ENCODE results near the gene TMPRSS11D.

TMPRSS11D gene

GRCh38 chr4:67907650-67908049, 23.8 kb upstream of the TMPRSS11D start:
- H3K27ac Mint-ChIP-seq = no peak overlapping the region
- H3K9me3 Mint-ChIP-seq = no peaks in the 10 kb centered on the region
- H3K36me3 Mint-ChIP-seq (ENCODE audit: low read depth) = no peaks in the 10 kb centered on the region
- H3K4me1 Mint-ChIP-seq (ENCODE audit: low read depth) = no peaks in the 10 kb centered on the region
- H3K4me3 Mint-ChIP-seq = no peak overlapping the region
- peaks cover 22% of the 10 kb centered on the region for H3K27me3 Mint-ChIP-seq (ENCODE audit: low read depth)

DNA sequence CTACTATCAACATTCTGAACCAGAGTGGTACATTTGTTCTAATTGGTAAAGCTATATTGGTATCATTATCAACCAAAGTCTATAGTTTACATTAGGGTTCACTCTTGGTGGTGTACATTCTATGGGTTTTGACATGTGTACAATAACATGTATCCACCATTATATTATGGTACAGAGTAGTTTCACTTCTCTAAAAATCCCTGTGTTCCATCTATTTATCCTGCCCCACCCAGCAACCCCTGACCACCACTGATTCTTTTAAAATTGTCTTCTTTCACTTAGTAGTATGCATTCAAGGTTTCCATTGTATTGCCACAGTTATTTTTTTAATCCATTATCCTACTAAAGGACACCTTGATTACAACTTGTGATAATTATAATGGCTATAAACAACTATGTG, 15.3 kb upstream of the TMPRSS11D start:
- Mint-ChIP-seq H3K4me1 (ENCODE audit: low read depth) (no peaks in the 10 kb centered on the region), H3K27ac (no peak overlapping the region), H3K27me3 (ENCODE audit: low read depth) (peaks cover 2% of the 10 kb centered on the region), H3K4me3 (no peak overlapping the region), H3K9me3 (peaks cover 5% of the 10 kb centered on the region), H3K36me3 (ENCODE audit: low read depth) (no peaks in the 10 kb centered on the region)

GRCh38 chr4:67897686-67898085, 13.9 kb upstream of the TMPRSS11D start:
- Mint-ChIP-seq H3K9me3 (peaks cover 5% of the 10 kb centered on the region), H3K36me3 (ENCODE audit: low read depth) (no peaks in the 10 kb centered on the region), H3K27ac (no peak overlapping the region), H3K27me3 (ENCODE audit: low read depth) (no peaks in the 10 kb centered on the region), H3K4me1 (ENCODE audit: low read depth) (no peaks in the 10 kb centered on the region), H3K4me3 (no peak overlapping the region)

DNA sequence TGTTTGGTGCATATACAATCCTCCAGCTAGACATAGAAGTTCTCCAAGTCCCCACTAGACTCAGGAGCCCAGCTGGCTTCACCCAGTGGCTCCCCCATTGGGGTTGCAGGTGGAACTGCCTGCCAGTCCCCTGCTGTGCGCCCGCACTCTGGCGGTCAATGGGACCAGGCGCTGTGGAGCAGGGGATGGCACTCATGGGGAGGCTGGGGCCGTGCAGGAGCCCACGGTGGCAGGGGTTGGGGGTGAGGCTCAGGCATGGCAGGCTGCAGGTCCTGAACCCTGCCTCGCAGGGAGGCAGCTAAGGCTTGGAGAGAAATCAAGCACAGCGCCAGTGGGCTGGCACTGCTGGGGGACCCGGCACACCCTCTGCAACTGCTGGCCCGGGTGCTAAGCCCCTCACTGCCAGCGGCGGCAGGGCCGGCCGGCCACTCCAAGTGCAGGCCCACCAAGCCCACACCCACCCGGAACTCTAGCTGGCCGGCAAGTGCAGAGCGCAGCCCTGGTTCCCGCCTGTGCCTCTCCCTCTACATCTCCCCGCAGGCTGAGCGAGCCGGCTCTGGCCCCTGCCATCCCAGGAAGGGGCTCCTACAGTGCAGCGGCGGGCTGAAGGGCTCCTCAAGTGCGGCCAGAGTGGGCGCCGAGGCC, 12.7 kb upstream of the TMPRSS11D start:
- Mint-ChIP-seq H3K4me3 (no peak overlapping the region), H3K27ac (no peak overlapping the region), H3K9me3 (peaks cover 5% of the 10 kb centered on the region), H3K4me1 (ENCODE audit: low read depth) (no peaks in the 10 kb centered on the region), H3K27me3 (ENCODE audit: low read depth) (no peaks in the 10 kb centered on the region), H3K36me3 (ENCODE audit: low read depth) (no peaks in the 10 kb centered on the region)

- H3K27me3 Mint-ChIP-seq (ENCODE audit: low read depth) = no peaks in the 10 kb centered on the region
- H3K4me1 Mint-ChIP-seq (ENCODE audit: low read depth) = no peaks in the 10 kb centered on the region
- H3K4me3 Mint-ChIP-seq = no peak overlapping the region
- H3K9me3 Mint-ChIP-seq = peaks cover 5% of the 10 kb centered on the region
- H3K36me3 Mint-ChIP-seq (ENCODE audit: low read depth) = no peaks in the 10 kb centered on the region
- no peak overlapping the region for H3K27ac Mint-ChIP-seq
Measured at GRCh38 chr4:67894659-67895058, 10.9 kb upstream of the TMPRSS11D start.

- Mint-ChIP-seq H3K4me1 (ENCODE audit: low read depth) (no peaks in the 10 kb centered on the region), H3K27me3 (ENCODE audit: low read depth) (no peaks in the 10 kb centered on the region), H3K9me3 (peaks cover 5% of the 10 kb centered on the region), H3K36me3 (ENCODE audit: low read depth) (no peaks in the 10 kb centered on the region), H3K4me3 (no peak overlapping the region), H3K27ac (no peak overlapping the region)
Measured at GRCh38 chr4:67892905-67893304, 9.1 kb upstream of the TMPRSS11D start.

DNA sequence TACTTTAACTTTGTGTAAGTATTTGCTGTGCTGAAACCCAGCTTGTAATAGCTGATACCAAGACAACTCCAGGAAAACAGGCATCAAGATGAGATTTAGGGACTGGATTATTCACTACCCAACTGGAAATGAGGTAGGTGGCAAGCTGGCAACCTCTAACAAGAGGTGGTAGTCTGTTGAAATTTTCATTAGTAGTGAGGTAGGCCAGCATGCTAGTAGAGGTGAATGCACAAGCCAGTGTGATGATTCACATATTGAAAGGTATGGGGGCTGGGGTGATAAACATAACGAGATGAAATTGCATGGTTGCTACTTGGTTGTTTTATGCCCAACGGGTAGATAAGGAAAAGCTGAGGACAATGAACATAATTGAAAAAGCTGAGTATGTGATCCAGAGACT, 8.5 kb upstream of the TMPRSS11D start:
- Mint-ChIP-seq H3K27ac (no peak overlapping the region), H3K4me1 (ENCODE audit: low read depth) (no peaks in the 10 kb centered on the region)

DNA sequence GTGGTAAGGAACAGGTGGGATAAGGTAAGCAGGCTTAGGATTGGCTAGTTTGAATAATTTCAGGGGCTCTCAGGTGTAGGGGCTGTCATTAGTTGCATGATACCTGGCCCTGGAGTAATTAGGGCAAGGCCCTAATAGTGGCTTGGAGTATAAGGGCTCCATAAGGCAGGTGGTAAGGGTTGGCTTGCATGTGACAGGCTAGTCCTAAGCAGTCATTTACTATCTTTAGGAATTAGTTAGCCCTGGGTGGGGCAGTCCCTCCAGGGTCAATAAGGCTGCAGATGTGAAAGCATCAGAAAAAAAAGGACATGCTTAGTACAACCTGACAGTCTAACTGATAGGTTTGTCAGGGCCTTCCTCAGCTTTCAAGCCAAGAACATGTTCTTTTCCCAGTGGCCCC, 7.8 kb upstream of the TMPRSS11D start:
- Mint-ChIP-seq H3K9me3 (peaks cover 5% of the 10 kb centered on the region), H3K4me1 (ENCODE audit: low read depth) (no peaks in the 10 kb centered on the region), H3K36me3 (ENCODE audit: low read depth) (no peaks in the 10 kb centered on the region), H3K27ac (no peak overlapping the region), H3K27me3 (ENCODE audit: low read depth) (no peaks in the 10 kb centered on the region), H3K4me3 (no peak overlapping the region)

More for the DNA sequence above, 8.5 kb upstream of the TMPRSS11D start:
- Mint-ChIP-seq H3K27me3 (ENCODE audit: low read depth) (no peaks in the 10 kb centered on the region), H3K9me3 (peaks cover 5% of the 10 kb centered on the region), H3K36me3 (ENCODE audit: low read depth) (no peaks in the 10 kb centered on the region), H3K4me3 (no peak overlapping the region)

- Mint-ChIP-seq H3K36me3 (ENCODE audit: low read depth) (no peaks in the 10 kb centered on the region), H3K27me3 (ENCODE audit: low read depth) (peaks cover 3% of the 10 kb centered on the region), H3K4me1 (ENCODE audit: low read depth) (no peaks in the 10 kb centered on the region), H3K4me3 (no peak overlapping the region), H3K9me3 (no peaks in the 10 kb centered on the region), H3K27ac (no peak overlapping the region)
Measured at GRCh38 chr4:67886281-67886680, 2.5 kb upstream of the TMPRSS11D start.

DNA sequence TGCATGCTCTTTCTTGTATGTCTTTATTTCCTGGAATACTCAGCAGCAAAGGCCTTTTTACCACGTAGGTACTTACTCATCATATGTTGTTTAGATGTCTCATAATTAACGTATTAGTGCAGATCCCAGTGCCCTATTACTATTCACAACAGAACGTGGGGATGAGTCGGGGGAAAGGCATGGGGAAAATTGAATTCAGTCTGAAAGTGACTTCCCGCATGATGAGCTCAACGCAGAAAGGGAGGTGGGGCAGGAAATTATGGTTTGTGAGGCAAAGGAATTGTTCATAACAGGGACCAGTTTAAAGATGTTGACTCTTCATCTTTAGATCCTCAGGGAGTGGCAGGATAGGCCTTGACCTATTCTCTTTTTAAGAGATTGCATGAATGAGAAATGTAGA, 2.0 kb upstream of the TMPRSS11D start:
- H3K4me3 Mint-ChIP-seq = no peak overlapping the region
- H3K27me3 Mint-ChIP-seq (ENCODE audit: low read depth) = peaks cover 3% of the 10 kb centered on the region
- H3K4me1 Mint-ChIP-seq (ENCODE audit: low read depth) = no peaks in the 10 kb centered on the region
- no peaks in the 10 kb centered on the region for H3K36me3 Mint-ChIP-seq (ENCODE audit: low read depth)
- no peak overlapping the region for H3K27ac Mint-ChIP-seq
- H3K9me3 Mint-ChIP-seq = no peaks in the 10 kb centered on the region

DNA sequence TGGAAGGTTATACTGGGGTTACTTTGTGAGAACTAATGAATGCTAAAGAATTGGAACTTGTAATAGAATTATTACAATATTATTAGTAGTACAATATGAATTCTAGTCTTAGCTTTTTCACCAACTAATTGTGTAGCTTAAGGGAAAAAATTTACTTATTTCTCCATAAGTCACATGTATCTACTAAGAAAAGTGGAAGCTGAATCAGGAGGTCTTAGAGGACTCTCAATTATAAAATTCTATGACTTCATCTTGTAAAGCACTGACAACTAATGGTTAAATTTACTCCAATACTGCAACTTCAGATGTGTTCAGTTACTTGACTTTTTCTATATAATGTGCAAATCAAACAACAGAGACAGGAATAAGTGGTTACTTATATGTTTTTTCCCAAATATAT, 899 bp upstream of the TMPRSS11D start:
- H3K4me1 Mint-ChIP-seq (ENCODE audit: low read depth) = no peaks in the 10 kb centered on the region
- H3K9me3 Mint-ChIP-seq = no peaks in the 10 kb centered on the region
- no peak overlapping the region for H3K4me3 Mint-ChIP-seq
- no peak overlapping the region for H3K27ac Mint-ChIP-seq
- H3K27me3 Mint-ChIP-seq (ENCODE audit: low read depth) = peaks cover 3% of the 10 kb centered on the region
- no peaks in the 10 kb centered on the region for H3K36me3 Mint-ChIP-seq (ENCODE audit: low read depth)

GRCh38 chr4:67883458-67883857, 344 bp downstream of the TMPRSS11D start:
- H3K27ac Mint-ChIP-seq = no peak overlapping the region
- no peaks in the 10 kb centered on the region for H3K9me3 Mint-ChIP-seq
- peaks cover 3% of the 10 kb centered on the region for H3K27me3 Mint-ChIP-seq (ENCODE audit: low read depth)
- H3K36me3 Mint-ChIP-seq (ENCODE audit: low read depth) = no peaks in the 10 kb centered on the region
- no peaks in the 10 kb centered on the region for H3K4me1 Mint-ChIP-seq (ENCODE audit: low read depth)
- H3K4me3 Mint-ChIP-seq = no peak overlapping the region

- Mint-ChIP-seq H3K27ac (no peak overlapping the region), H3K9me3 (no peaks in the 10 kb centered on the region), H3K4me3 (no peak overlapping the region), H3K4me1 (ENCODE audit: low read depth) (no peaks in the 10 kb centered on the region), H3K27me3 (ENCODE audit: low read depth) (peaks cover 3% of the 10 kb centered on the region), H3K36me3 (ENCODE audit: low read depth) (no peaks in the 10 kb centered on the region)
Measured at GRCh38 chr4:67880866-67881610, 2.8 kb downstream of the TMPRSS11D start.

GRCh38 chr4:67879486-67879885, 4.3 kb downstream of the TMPRSS11D start:
- Mint-ChIP-seq H3K4me3 (no peak overlapping the region), H3K27me3 (ENCODE audit: low read depth) (peaks cover 3% of the 10 kb centered on the region), H3K27ac (no peak overlapping the region), H3K4me1 (ENCODE audit: low read depth) (no peaks in the 10 kb centered on the region), H3K36me3 (ENCODE audit: low read depth) (no peaks in the 10 kb centered on the region), H3K9me3 (no peaks in the 10 kb centered on the region)

DNA sequence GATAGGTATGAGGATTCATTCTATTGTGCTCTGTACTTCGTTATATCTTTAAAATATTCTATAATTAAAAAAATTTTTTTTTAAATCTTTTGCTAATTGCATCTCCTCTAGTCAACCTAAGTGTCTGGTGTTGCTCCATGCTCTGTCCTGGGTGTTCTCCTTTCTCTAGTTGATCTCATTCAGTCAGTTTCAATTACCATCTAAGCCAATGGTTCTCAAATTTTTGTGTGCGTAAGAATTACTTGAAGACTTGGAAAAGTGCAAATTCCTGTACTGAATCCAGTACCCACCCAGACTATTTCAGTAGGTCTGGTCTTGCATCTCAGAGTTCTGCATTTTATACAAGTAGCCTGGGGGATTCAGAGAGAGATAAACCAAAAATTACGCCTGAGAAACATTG, 6.7 kb downstream of the TMPRSS11D start:
- Mint-ChIP-seq H3K4me3 (no peak overlapping the region), H3K9me3 (no peaks in the 10 kb centered on the region), H3K4me1 (ENCODE audit: low read depth) (no peaks in the 10 kb centered on the region), H3K36me3 (ENCODE audit: low read depth) (no peaks in the 10 kb centered on the region), H3K27ac (no peak overlapping the region), H3K27me3 (ENCODE audit: low read depth) (peaks cover 3% of the 10 kb centered on the region)
